Gastrocnemius medialis (tissue), 4 donors: ENCODE results near the gene PAFAH2. TPM values are rescaled to one million over a fixed set of nuclear protein-coding genes. Genes with fewer than 3 reads are reported as not detected.
A peak's percentile ranks its signal among the peaks of the same experiment; 100 is the strongest.

Experiments used
- ATAC-seq, 2 donors: fragments of 150-250 bp; one replicate each; pipeline ENCODE4 v1.9.1; 2016
- DNase-seq, 2 donors: peaks; one replicate each; pipeline ENCODE4 v3.0.0-alpha.2; 2019
- H3K27ac ChIP-seq, 4 donors: fragments of 200-600 bp; sonication (generic); 1 replicate in 1 of 4; 2 replicates in 3 of 4; pipeline ENCODE4 v1.5.1; 2016 to 2018; ENCODE audit warnings: mild to moderate bottlenecking in 2 of 4, moderate library complexity in 1 of 4
- H3K27me3 ChIP-seq, 3 donors: fragments of 200-600 bp; sonication (generic) in 2 of 3; 1 replicate in 1 of 3; 2 replicates in 2 of 3; pipeline versions ENCODE4 v1.5.1 to v1.6.0; 2016 to 2019; ENCODE audit warnings: mild to moderate bottlenecking in 1 of 3, moderate library complexity in 1 of 3
- H3K36me3 ChIP-seq, 2 donors: fragments of 200-600 bp; sonication (generic) in 1 of 2; one replicate each; pipeline ENCODE4 v1.5.1; 2017 to 2018
- H3K4me1 ChIP-seq, 2 donors: fragments of 200-600 bp; sonication (generic) in 1 of 2; one replicate each; pipeline ENCODE4 v1.5.1; 2016 to 2017; ENCODE audit warnings: mild to moderate bottlenecking in 2 of 2
- H3K4me3 ChIP-seq, 4 donors: fragments of 200-600 bp; sonication (generic) in 3 of 4; 1 replicate in 1 of 4; 2 replicates in 3 of 4; pipeline ENCODE4 v1.5.1; 2016 to 2019; ENCODE audit warnings: mild to moderate bottlenecking in 2 of 4
- H3K9me3 ChIP-seq, 3 donors: fragments of 200-600 bp; sonication (generic) in 2 of 3; 1 replicate in 1 of 3; 2 replicates in 2 of 3; pipeline ENCODE4 v1.5.1; 2016 to 2019
- CTCF ChIP-seq, 5 experiments: fragments of 450-650 bp in 3 of 5; fragments of 200-600 bp in 2 of 5; sonication (generic) in 2 of 5; IDR thresholded peaks in 4 of 5; conservative IDR thresholded peaks in 1 of 5; 1 replicate in 4 of 5; 2 replicates in 1 of 5; pipeline ENCODE4 v1.5.1; 2016 to 2019; ENCODE audit warnings: antibody characterized with exemption in 5 of 5, mild to moderate bottlenecking in 3 of 5, moderate library complexity in 3 of 5
- POLR2A ChIP-seq, 2 donors: fragments of 450-650 bp; IDR thresholded peaks; one replicate each; pipeline ENCODE4 v1.6.1; 2017; ENCODE audit warnings: antibody characterized with exemption in 2 of 2, mild to moderate bottlenecking in 2 of 2, moderate library complexity in 2 of 2
- in situ Hi-C, 4 donors: fragments of 200-750 bp; cut with MboI; loops; one replicate each; pipeline versions ENCODE4 v1.15.0 to v1.8.0; 2017; ENCODE audit warnings: low sequenced_read_pairs in 4 of 4
- intact Hi-C: fragments of 100-400 bp; cut with DNase I; formaldehyde crosslinking; loops from one replicate; pipeline ENCODE4 v1.15.1; 2023; ENCODE audit warnings: low total_unique reads
- total RNA-seq, 4 donors: library from RNA; depleted of rRNA; stranded (reverse); fragments of >200 nt; gene quantifications; one replicate each; pipeline versions ENCODE4 v1.1.0 to v1.2.3, GENCODE V29; 2016

PAFAH2 gene
- total RNA-seq, 4 donors from 2014 or later: 9.0 to 35.5 (median 16.1) TPM

- in situ Hi-C loops: no loop called here
- no peak for TF ChIP-seq CTCF (IDR thresholded peaks at IDR 0.05 in 4 of 5, conservative IDR thresholded peaks at IDR 0.05 in 1 of 5)
- TF ChIP-seq POLR2A (IDR thresholded peaks at IDR 0.05): no peak
- ATAC-seq: no peak
- no peak for DNase-seq
- H3K27ac ChIP-seq: no peak overlapping the region
- H3K4me3 ChIP-seq: no peak overlapping the region
- peaks cover 18 to 47% (median 32%) of the 10 kb centered on the region in 3 donors for H3K27me3 ChIP-seq
- H3K36me3 ChIP-seq: no peaks in the 10 kb centered on the region
- H3K9me3 ChIP-seq: no peaks in the 10 kb centered on the region
- intact Hi-C loops: no loop called here
- H3K4me1 ChIP-seq: peaks cover 8 to 15% of the 10 kb centered on the region in 2 donors
These were observed 70.9 kb downstream of the PAFAH2 start for GRCh38 chr1:25926731-25927496.

- in situ Hi-C loops: no loop called here
- Histone ChIP-seq H3K27ac (no peak overlapping the region), H3K9me3 (no peaks in the 10 kb centered on the region), H3K27me3 (peaks cover 19 to 48% (median 32%) of the 10 kb centered on the region in 3 donors), H3K4me3 (no peak overlapping the region), H3K4me1 (peaks cover 8 to 15% of the 10 kb centered on the region in 2 donors), H3K36me3 (no peaks in the 10 kb centered on the region)
- intact Hi-C loops: no loop called here
- TF ChIP-seq POLR2A (IDR thresholded peaks at IDR 0.05): no peak
- ATAC-seq (no peak), DNase-seq (no peak)
These were observed 73.4 kb downstream of the PAFAH2 start for GRCh38 chr1:25924454-25924853.

- intact Hi-C loops: no loop called here
- DNase-seq: no peak
- in situ Hi-C loops: no loop called here
- Histone ChIP-seq H3K4me1 (peaks cover 8 to 15% of the 10 kb centered on the region in 2 donors), H3K27ac (peak overlapping the region in 3 of 4 donors; percentile 3 to 29 (median 4)), H3K9me3 (no peaks in the 10 kb centered on the region), H3K36me3 (no peaks in the 10 kb centered on the region), H3K27me3 (peaks cover 19 to 48% (median 32%) of the 10 kb centered on the region in 3 donors), H3K4me3 (peak overlapping the region; percentile 48 to 58 (median 48))
- ATAC-seq: peak; percentile 57 to 71
- no peak for TF ChIP-seq CTCF (IDR thresholded peaks at IDR 0.05 in 4 of 5, conservative IDR thresholded peaks at IDR 0.05 in 1 of 5)
- no peak for TF ChIP-seq POLR2A (IDR thresholded peaks at IDR 0.05)
These were observed 74.8 kb downstream of the PAFAH2 start for GRCh38 chr1:25922971-25923552.

- Histone ChIP-seq H3K4me1 (peaks cover 8 to 15% of the 10 kb centered on the region in 2 donors), H3K27ac (peak overlapping the region in 2 of 4 donors; percentile 3 to 29), H3K4me3 (peak overlapping the region; percentile 48 to 58 (median 48)), H3K9me3 (no peaks in the 10 kb centered on the region), H3K36me3 (no peaks in the 10 kb centered on the region), H3K27me3 (peaks cover 19 to 48% (median 32%) of the 10 kb centered on the region in 3 donors)
- in situ Hi-C loops (no loop called here), intact Hi-C loops (no loop called here)
- DNase-seq (no peak), ATAC-seq (peak; percentile 28 to 35)
- TF ChIP-seq POLR2A (IDR thresholded peaks at IDR 0.05): no peak
- TF ChIP-seq CTCF (IDR thresholded peaks at IDR 0.05 in 4 of 5, conservative IDR thresholded peaks at IDR 0.05 in 1 of 5): no peak
These were observed 75.5 kb downstream of the PAFAH2 start for GRCh38 chr1:25922056-25922970.
